Neural cell (in vitro differentiated cells): ENCODE results near the gene DIDO1.

Experiments
- EP300 ChIP-seq: fragments of 450-650 bp; conservative IDR thresholded peaks from 2 replicates; pipeline ENCODE4 v1.6.1; 2014; ENCODE audit warnings: antibody characterized with exemption, mild to moderate bottlenecking, moderate library complexity; ENCODE audit not compliant: poor library complexity, severe bottlenecking
- EZH2 ChIP-seq: fragments of 200-600, 300-800 bp; shearing (Covaris generic), sonication (generic); IDR thresholded peaks from 2 replicates; pipeline ENCODE4 v1.6.1; 2014; ENCODE audit warnings: antibody characterized with exemption, low read length, borderline replicate concordance, mild to moderate bottlenecking; ENCODE audit not compliant: insufficient read depth, poor library complexity, severe bottlenecking
- MXI1 ChIP-seq: fragments of 450-650 bp; conservative IDR thresholded peaks from 2 replicates; pipeline ENCODE4 v1.6.1; 2014; ENCODE audit warnings: antibody characterized with exemption, mild to moderate bottlenecking; ENCODE audit not compliant: poor library complexity, severe bottlenecking
- POLR2AphosphoS5 ChIP-seq: IDR thresholded peaks from 2 replicates; pipeline ENCODE4 v1.6.1; 2012
- RAD21 ChIP-seq: fragments of 450-650 bp; conservative IDR thresholded peaks from 2 replicates; pipeline ENCODE4 v1.6.1; 2014; ENCODE audit warnings: antibody characterized with exemption, mild to moderate bottlenecking, moderate library complexity
- REST ChIP-seq: IDR thresholded peaks from 2 replicates; pipeline ENCODE4 v1.6.1; 2012; ENCODE audit warnings: borderline replicate concordance
- SMC3 ChIP-seq: fragments of 450-650 bp; conservative IDR thresholded peaks from 2 replicates; pipeline ENCODE4 v1.6.1; 2014; ENCODE audit warnings: antibody characterized with exemption, mild to moderate bottlenecking, moderate library complexity; ENCODE audit not compliant: poor library complexity
- TAF1 ChIP-seq: IDR thresholded peaks from 2 replicates; pipeline ENCODE4 v1.6.1; 2012; ENCODE audit warnings: low read depth
- TF ChIP-seq, protein P1 (sequence below): fragments of 450-650 bp; IDR thresholded peaks from 2 replicates; pipeline ENCODE4 v1.5.1; 2014; ENCODE audit warnings: antibody characterized with exemption, mild to moderate bottlenecking, moderate library complexity; ENCODE audit not compliant: poor library complexity, severe bottlenecking

DNA sequence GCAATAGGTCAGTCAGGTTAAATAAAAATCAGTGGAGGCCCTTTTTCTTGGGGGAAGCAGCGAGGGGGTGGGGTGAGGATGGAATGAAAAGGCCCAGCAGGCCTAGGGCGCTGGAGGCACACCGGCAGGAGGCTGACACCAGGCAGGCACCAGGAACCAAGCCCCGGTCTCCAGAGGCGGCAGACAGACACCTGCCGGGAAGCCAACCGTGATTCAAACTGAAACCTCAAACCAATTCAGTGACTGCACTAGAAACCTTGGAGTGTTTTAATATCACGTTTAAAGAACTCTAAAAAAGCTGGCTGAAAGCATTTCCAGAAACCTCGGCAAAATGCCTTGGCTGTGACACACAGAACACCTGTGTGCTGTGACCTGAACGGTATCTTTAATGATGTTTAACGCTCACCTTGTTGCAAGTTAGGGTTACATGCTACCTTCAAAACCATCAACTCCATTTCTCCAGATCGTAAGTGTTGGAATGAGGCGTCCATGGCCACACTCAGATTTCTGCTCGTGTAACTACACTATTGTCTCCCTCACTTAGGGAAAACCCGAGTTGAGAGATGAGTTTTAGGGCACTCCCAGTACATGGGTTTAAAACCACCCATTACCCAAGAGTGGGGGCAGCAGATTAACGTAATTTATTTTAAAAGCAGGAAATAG, 27.2 kb downstream of the DIDO1 start:
- TF ChIP-seq EZH2 (no peak), POLR2AphosphoS5 (no peak), REST (no peak), RAD21 (no peak), TAF1 (no peak), EP300 (no peak), SMC3 (no peak), MXI1 (no peak)
- TF ChIP-seq, protein P1, sequence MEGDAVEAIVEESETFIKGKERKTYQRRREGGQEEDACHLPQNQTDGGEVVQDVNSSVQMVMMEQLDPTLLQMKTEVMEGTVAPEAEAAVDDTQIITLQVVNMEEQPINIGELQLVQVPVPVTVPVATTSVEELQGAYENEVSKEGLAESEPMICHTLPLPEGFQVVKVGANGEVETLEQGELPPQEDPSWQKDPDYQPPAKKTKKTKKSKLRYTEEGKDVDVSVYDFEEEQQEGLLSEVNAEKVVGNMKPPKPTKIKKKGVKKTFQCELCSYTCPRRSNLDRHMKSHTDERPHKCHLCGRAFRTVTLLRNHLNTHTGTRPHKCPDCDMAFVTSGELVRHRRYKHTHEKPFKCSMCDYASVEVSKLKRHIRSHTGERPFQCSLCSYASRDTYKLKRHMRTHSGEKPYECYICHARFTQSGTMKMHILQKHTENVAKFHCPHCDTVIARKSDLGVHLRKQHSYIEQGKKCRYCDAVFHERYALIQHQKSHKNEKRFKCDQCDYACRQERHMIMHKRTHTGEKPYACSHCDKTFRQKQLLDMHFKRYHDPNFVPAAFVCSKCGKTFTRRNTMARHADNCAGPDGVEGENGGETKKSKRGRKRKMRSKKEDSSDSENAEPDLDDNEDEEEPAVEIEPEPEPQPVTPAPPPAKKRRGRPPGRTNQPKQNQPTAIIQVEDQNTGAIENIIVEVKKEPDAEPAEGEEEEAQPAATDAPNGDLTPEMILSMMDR: no peak
